Activated T-helper 17 cell treated with anti-CD3 and anti-CD28 coated beads, Interleukin-2, amount 50 U/mL, for 72 hours (primary cell): ENCODE results near the gene SH3BP1. TPM values are rescaled to one million over a fixed set of nuclear protein-coding genes. Genes with fewer than 3 reads are reported as not detected.
"Not testable (repeated sequence)": the region's sequence is repeated elsewhere in the genome, so short reads cannot be mapped to it uniquely, and the experiment has no call there.

Experiments used
- ATAC-seq: fragments of 150-1000 bp; cut with Tn5 transposase; replicated peaks from 2 replicates; pipeline ENCODE4 v1.10.0; 2021; ENCODE audit warnings: mild to moderate bottlenecking, moderate library complexity
- H3K27ac Mint-ChIP-seq: one replicate; pipeline ENCODE4 v1.8.0; 2022; ENCODE audit warnings: mixed read lengths
- H3K27me3 Mint-ChIP-seq: one replicate; pipeline ENCODE4 v1.8.0; 2022; ENCODE audit warnings: mixed read lengths
- H3K36me3 Mint-ChIP-seq: one replicate; pipeline ENCODE4 v1.8.0; 2022; ENCODE audit warnings: low read depth, mild to moderate bottlenecking, mixed read lengths
- H3K4me1 Mint-ChIP-seq: one replicate; pipeline ENCODE4 v1.8.0; 2022; ENCODE audit warnings: mixed read lengths
- H3K4me3 Mint-ChIP-seq: one replicate; pipeline ENCODE4 v1.8.0; 2022; ENCODE audit warnings: mild to moderate bottlenecking, mixed read lengths
- H3K9me3 Mint-ChIP-seq: one replicate; pipeline ENCODE4 v1.8.0; 2022; ENCODE audit warnings: mixed read lengths
- total RNA-seq, 2 donors: library from RNA; stranded (reverse); gene quantifications; one replicate each; pipeline ENCODE4 v1.2.3, GENCODE V29; 2022

Gene SH3BP1
- total RNA-seq, 2 donors from 2014 or later: 118 to 132 TPM

- Mint-ChIP-seq H3K4me3 (no peak overlapping the region), H3K36me3 (peaks cover 75% of the 10 kb centered on the region), H3K9me3 (no peaks in the 10 kb centered on the region), H3K27me3 (no peaks in the 10 kb centered on the region), H3K27ac (peak overlapping the region; percentile 67), H3K4me1 (peaks cover 15% of the 10 kb centered on the region)
- no peak for ATAC-seq
Measured at GRCh38 chr22:37654563-37655251, 15.2 kb downstream of the SH3BP1 start.

GRCh38 chr22:37655252-37655563, 15.7 kb downstream of the SH3BP1 start:
- ATAC-seq: no peak
- Mint-ChIP-seq H3K36me3 (peaks cover 75% of the 10 kb centered on the region), H3K4me3 (no peak overlapping the region), H3K9me3 (no peaks in the 10 kb centered on the region), H3K27ac (no peak overlapping the region), H3K27me3 (no peaks in the 10 kb centered on the region), H3K4me1 (peaks cover 20% of the 10 kb centered on the region)

GRCh38 chr22:37656583-37656982, 17.1 kb downstream of the SH3BP1 start:
- H3K27ac Mint-ChIP-seq: peak overlapping the region; percentile 79
- not testable (repeated sequence) for H3K4me3 Mint-ChIP-seq, ATAC-seq, H3K27me3 Mint-ChIP-seq, H3K9me3 Mint-ChIP-seq
- peaks cover 31% of the 10 kb centered on the region for H3K4me1 Mint-ChIP-seq
- peaks cover 66% of the 10 kb centered on the region for H3K36me3 Mint-ChIP-seq

GRCh38 chr22:37657590-37658132, 18.2 kb downstream of the SH3BP1 start:
- ATAC-seq: no peak
- Mint-ChIP-seq H3K36me3 (peaks cover 62% of the 10 kb centered on the region), H3K4me3 (peak overlapping the region; percentile 93), H3K27ac (peak overlapping the region; percentile 92), H3K9me3 (no peaks in the 10 kb centered on the region), H3K27me3 (no peaks in the 10 kb centered on the region), H3K4me1 (peaks cover 31% of the 10 kb centered on the region)

GRCh38 chr22:37658133-37659065, 18.9 kb downstream of the SH3BP1 start, which contains the start of gene PDXP:
TSS of gene PDXP (plus strand) at chr22:37658723. CDS start at chr22:37658783, 60 bp downstream.
- Mint-ChIP-seq H3K27me3 (no peaks in the 10 kb centered on the region), H3K4me1 (peaks cover 31% of the 10 kb centered on the region), H3K27ac (peak within 1 kb of the TSS; percentile 92), H3K36me3 (peaks cover 55% of the 10 kb centered on the region), H3K9me3 (no peaks in the 10 kb centered on the region), H3K4me3 (peak within 1 kb of the TSS; percentile 93)
- ATAC-seq: peak; percentile 97

- H3K36me3 Mint-ChIP-seq: peaks cover 46% of the 10 kb centered on the region
- H3K4me3 Mint-ChIP-seq: peak overlapping the region; percentile 93
- peaks cover 31% of the 10 kb centered on the region for H3K4me1 Mint-ChIP-seq
- H3K9me3 Mint-ChIP-seq: no peaks in the 10 kb centered on the region
- peak; percentile 1 for ATAC-seq
- H3K27me3 Mint-ChIP-seq: no peaks in the 10 kb centered on the region
- H3K27ac Mint-ChIP-seq: peak overlapping the region; percentile 82
Measured at GRCh38 chr22:37659066-37659896, 19.8 kb downstream of the SH3BP1 start.

- no peaks in the 10 kb centered on the region for H3K27me3 Mint-ChIP-seq
- peaks cover 31% of the 10 kb centered on the region for H3K4me1 Mint-ChIP-seq
- ATAC-seq: no peak
- H3K36me3 Mint-ChIP-seq: peaks cover 42% of the 10 kb centered on the region
- H3K27ac Mint-ChIP-seq: peak overlapping the region; percentile 82
- peak overlapping the region; percentile 93 for H3K4me3 Mint-ChIP-seq
- H3K9me3 Mint-ChIP-seq: no peaks in the 10 kb centered on the region
Measured at GRCh38 chr22:37659897-37660708, 20.6 kb downstream of the SH3BP1 start.

DNA sequence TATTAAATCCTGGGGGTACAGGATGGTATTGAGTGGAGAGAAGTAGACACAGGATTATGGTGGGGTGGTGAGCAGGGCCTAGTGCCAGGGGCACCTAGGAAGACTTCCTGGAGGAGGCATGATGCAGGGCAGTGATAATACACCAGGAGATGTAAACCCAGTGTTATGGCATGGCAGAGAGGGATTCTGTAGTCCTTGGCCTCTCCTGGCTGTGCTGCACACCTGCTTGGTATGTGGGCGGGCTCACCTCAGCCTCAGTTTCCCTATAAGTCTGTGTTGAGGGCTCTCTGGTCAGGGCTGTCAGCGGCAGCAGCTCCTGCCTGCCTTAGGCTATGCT, 21.2 kb downstream of the SH3BP1 start:
- peak overlapping the region; percentile 82 for H3K27ac Mint-ChIP-seq
- no peak for ATAC-seq
- peaks cover 47% of the 10 kb centered on the region for H3K36me3 Mint-ChIP-seq
- no peaks in the 10 kb centered on the region for H3K27me3 Mint-ChIP-seq
- peak overlapping the region; percentile 93 for H3K4me3 Mint-ChIP-seq
- H3K4me1 Mint-ChIP-seq: peaks cover 31% of the 10 kb centered on the region
- H3K9me3 Mint-ChIP-seq: no peaks in the 10 kb centered on the region

GRCh38 chr22:37661160-37661924, 21.9 kb downstream of the SH3BP1 start:
- H3K27ac Mint-ChIP-seq: peak overlapping the region; percentile 14
- ATAC-seq: no peak
- peaks cover 47% of the 10 kb centered on the region for H3K36me3 Mint-ChIP-seq
- peak overlapping the region; percentile 93 for H3K4me3 Mint-ChIP-seq
- peaks cover 28% of the 10 kb centered on the region for H3K4me1 Mint-ChIP-seq
- no peaks in the 10 kb centered on the region for H3K27me3 Mint-ChIP-seq
- H3K9me3 Mint-ChIP-seq: no peaks in the 10 kb centered on the region

DNA sequence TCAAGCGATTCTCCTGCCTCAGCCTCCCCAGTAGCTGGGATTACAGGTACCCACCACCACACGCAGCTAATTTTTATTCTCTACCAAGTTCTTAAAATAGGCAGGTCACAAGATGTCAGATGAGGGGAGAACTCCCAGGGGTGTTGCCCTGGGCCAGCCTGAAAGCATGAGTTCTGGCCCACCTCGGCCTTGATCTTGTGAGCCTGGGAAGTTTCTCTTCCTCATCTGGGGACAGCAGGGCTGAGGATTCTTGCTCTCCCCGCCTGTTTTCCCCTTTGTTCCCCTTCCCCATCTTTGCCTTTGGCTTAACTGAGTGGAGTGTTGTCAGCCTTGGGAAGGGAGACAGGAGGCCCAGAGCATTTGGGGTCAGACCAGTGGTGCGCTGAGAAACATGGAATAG, 22.6 kb downstream of the SH3BP1 start:
- no peaks in the 10 kb centered on the region for H3K27me3 Mint-ChIP-seq
- no peak overlapping the region for H3K27ac Mint-ChIP-seq
- H3K4me1 Mint-ChIP-seq: peaks cover 26% of the 10 kb centered on the region
- no peak for ATAC-seq
- peaks cover 52% of the 10 kb centered on the region for H3K36me3 Mint-ChIP-seq
- no peak overlapping the region for H3K4me3 Mint-ChIP-seq
- no peaks in the 10 kb centered on the region for H3K9me3 Mint-ChIP-seq

DNA sequence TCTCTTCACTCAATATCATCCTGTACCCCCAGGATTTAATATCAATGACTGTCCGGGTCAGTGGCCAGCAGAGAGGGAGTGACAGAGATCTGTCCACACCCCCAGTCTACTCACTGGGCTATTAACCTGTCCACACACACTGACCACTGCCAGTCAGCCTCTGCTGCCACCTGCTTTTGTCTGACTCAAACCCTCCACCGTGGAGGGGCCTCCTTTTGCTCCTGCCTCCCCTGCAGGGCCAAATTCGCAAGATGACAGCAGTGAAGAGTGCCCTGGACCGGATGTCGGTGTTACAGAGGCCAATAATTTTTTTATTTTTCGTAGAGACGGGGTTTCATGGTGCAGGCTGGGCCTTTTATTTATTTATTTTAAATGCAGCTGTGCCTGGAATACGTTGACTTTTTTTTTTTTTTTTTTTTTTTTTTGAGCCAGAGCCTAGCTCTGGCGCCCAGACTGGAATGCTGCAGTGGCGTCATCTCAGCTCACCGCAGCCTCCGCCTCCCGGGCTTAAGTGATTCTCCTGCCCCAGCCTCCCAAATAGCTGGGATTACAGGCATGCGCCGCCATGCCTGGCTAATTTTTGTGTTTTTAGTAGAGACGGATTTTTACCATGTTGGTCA, 24.2 kb downstream of the SH3BP1 start:
- Mint-ChIP-seq H3K36me3 (peaks cover 46% of the 10 kb centered on the region), H3K27ac (no peak overlapping the region), H3K9me3 (no peaks in the 10 kb centered on the region), H3K4me3 (no peak overlapping the region), H3K27me3 (no peaks in the 10 kb centered on the region), H3K4me1 (peaks cover 18% of the 10 kb centered on the region)
- no peak for ATAC-seq

DNA sequence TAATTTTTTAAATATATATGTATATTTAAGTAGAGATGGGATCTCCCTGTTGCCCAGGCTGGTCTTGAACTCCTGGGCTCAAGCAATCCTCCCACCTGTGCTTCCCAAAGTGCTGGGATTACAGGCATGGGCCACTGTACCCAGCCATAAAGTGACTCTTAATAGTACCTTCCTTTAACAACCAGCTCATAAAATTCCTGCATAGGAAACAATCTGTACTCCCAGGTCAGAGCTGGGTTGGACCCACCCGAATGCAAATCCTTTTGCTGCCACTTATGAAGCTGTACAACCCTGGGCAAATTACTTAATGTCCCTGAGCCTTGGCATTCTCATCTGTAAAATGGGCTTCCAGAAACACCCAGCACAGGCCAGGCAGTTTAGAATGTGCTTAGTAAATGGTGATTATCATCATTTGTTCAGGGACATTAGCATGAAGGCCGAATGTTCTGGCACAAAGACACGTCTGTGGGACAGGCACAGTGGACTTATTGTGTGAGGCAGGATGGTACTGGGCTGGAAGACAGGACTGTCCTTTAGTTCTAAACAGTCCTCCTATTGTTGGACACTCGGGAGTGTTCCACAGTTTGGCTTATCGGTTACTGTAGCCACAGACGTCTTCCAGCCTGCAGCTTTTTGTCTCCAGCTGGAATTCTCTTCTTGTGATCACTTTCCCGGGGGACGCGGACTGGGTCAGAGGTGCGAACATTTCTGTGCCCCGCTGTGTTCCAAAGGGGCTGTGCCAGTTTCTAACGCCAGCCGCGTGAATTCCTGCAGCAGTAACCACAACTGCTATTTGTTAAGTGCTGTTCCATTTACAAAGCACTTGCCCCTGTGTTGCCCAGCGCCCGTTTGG, 25.0 kb downstream of the SH3BP1 start:
- H3K27ac Mint-ChIP-seq: no peak overlapping the region
- peaks cover 18% of the 10 kb centered on the region for H3K4me1 Mint-ChIP-seq
- peaks cover 42% of the 10 kb centered on the region for H3K36me3 Mint-ChIP-seq
- no peak for ATAC-seq
- no peaks in the 10 kb centered on the region for H3K27me3 Mint-ChIP-seq
- H3K9me3 Mint-ChIP-seq: no peaks in the 10 kb centered on the region
- no peak overlapping the region for H3K4me3 Mint-ChIP-seq
